Activated CD8-positive, alpha-beta T cell treated with anti-CD3 and anti-CD28 coated beads for 36 hours (primary cell): Measurements from ENCODE around the gene WDR4. TPM values are rescaled to one million over a fixed set of nuclear protein-coding genes. Genes with fewer than 3 reads are reported as not detected.

Source experiments
- ATAC-seq: fragments of 200-7000 bp; cut with Tn5 transposase; one replicate; pipeline ENCODE4 v1.10.0; 2021; ENCODE audit warnings: mild to moderate bottlenecking, moderate library complexity
- CTCF ChIA-PET: fragments of 350-600 bp; sonication (Branson Sonifier 250); formaldehyde crosslinking; loops from one replicate; lab custom pipeline; 2021; ENCODE audit warnings: antibody characterized with exemption; lab: Charles Lee
- POLR2A ChIA-PET: fragments of 350-600 bp; sonication (Branson Sonifier 250); formaldehyde crosslinking; loops from one replicate; lab custom pipeline; 2021; ENCODE audit warnings: antibody characterized with exemption; lab: Charles Lee
- DNase-seq: peaks from one replicate; pipeline ENCODE4 v3.0.0-alpha.2; 2020
- H3K27ac Mint-ChIP-seq: one replicate; pipeline ENCODE4 v1.8.0; 2021; ENCODE audit warnings: mild to moderate bottlenecking, mixed read lengths
- H3K27me3 Mint-ChIP-seq: one replicate; pipeline ENCODE4 v1.8.0; 2021; ENCODE audit warnings: mixed read lengths
- H3K36me3 Mint-ChIP-seq: one replicate; pipeline ENCODE4 v1.8.0; 2021; ENCODE audit warnings: low read depth, mixed read lengths
- H3K4me1 Mint-ChIP-seq: one replicate; pipeline ENCODE4 v1.8.0; 2021; ENCODE audit warnings: low read depth, mixed read lengths
- H3K4me3 Mint-ChIP-seq: one replicate; pipeline ENCODE4 v1.8.0; 2021; ENCODE audit warnings: mild to moderate bottlenecking, moderate library complexity, mixed read lengths
- H3K9me3 Mint-ChIP-seq: one replicate; pipeline ENCODE4 v1.8.0; 2021; ENCODE audit warnings: mixed read lengths
- intact Hi-C: fragments of 100-400 bp; cut with micrococcal nuclease; formaldehyde crosslinking; loops from one replicate; pipeline ENCODE4 v1.10.0; 2022
- total RNA-seq, 2 experiments: library from RNA; stranded (reverse); gene quantifications; one replicate each; pipeline ENCODE4 v1.2.3, GENCODE V29; 2021
- TF ChIP-seq, protein P1 (sequence below): fragments of 200-600 bp; IDR thresholded peaks from one replicate; pipeline ENCODE4 v1.8.0; 2022; ENCODE audit warnings: antibody characterized with exemption, mild to moderate bottlenecking

Gene WDR4
- total RNA-seq, 2 experiments from 2014 or later = 49.8 to 53.5 TPM

GRCh38 chr21:42836767-42837301 is 42.5 kb downstream of the WDR4 start:
- Mint-ChIP-seq H3K4me3 (no peak overlapping the region), H3K9me3 (no peaks in the 10 kb centered on the region), H3K27me3 (no peaks in the 10 kb centered on the region), H3K4me1 (peaks cover 24% of the 10 kb centered on the region), H3K36me3 (peaks cover 8% of the 10 kb centered on the region), H3K27ac (no peak overlapping the region)
- no peak for DNase-seq
- ATAC-seq = no peak
- intact Hi-C loops = no loop called here
- POLR2A ChIA-PET = interaction anchor here (0.8 kb wide), 1 partner anchor 8 kb away, joined by 3 read pairs; no protein-coding TSS in a partner anchor
- TF ChIP-seq, protein P1, sequence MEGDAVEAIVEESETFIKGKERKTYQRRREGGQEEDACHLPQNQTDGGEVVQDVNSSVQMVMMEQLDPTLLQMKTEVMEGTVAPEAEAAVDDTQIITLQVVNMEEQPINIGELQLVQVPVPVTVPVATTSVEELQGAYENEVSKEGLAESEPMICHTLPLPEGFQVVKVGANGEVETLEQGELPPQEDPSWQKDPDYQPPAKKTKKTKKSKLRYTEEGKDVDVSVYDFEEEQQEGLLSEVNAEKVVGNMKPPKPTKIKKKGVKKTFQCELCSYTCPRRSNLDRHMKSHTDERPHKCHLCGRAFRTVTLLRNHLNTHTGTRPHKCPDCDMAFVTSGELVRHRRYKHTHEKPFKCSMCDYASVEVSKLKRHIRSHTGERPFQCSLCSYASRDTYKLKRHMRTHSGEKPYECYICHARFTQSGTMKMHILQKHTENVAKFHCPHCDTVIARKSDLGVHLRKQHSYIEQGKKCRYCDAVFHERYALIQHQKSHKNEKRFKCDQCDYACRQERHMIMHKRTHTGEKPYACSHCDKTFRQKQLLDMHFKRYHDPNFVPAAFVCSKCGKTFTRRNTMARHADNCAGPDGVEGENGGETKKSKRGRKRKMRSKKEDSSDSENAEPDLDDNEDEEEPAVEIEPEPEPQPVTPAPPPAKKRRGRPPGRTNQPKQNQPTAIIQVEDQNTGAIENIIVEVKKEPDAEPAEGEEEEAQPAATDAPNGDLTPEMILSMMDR = no peak
- CTCF ChIA-PET = no interaction called here

DNA sequence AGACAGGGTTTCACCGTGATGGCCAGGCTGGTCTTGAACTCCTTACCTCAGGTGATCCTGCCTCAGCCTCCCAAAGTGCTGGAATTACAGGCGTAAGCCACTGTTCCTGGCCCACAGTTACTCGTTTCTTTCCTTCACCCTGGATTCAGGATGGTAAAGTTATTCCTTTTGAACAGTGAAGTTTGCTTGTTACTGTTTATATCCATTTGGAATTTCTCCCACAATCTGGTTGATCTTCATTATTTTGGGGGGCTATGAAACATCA is 43.0 kb downstream of the WDR4 start:
- H3K27me3 Mint-ChIP-seq = no peaks in the 10 kb centered on the region
- ATAC-seq = no peak
- POLR2A ChIA-PET = interaction anchor here (0.6 to 0.8 kb wide), 2 partner anchors 8 to 153 kb away, joined by 3 read pairs; no protein-coding TSS in a partner anchor
- TF ChIP-seq, protein P1 = no peak
- no peaks in the 10 kb centered on the region for H3K9me3 Mint-ChIP-seq
- CTCF ChIA-PET = no interaction called here
- no peak overlapping the region for H3K27ac Mint-ChIP-seq
- intact Hi-C loops = no loop called here
- peaks cover 8% of the 10 kb centered on the region for H3K36me3 Mint-ChIP-seq
- DNase-seq = no peak
- peaks cover 27% of the 10 kb centered on the region for H3K4me1 Mint-ChIP-seq
- H3K4me3 Mint-ChIP-seq = no peak overlapping the region

GRCh38 chr21:42835611-42836401 is 43.5 kb downstream of the WDR4 start:
- TF ChIP-seq, protein P1 = no peak
- ATAC-seq (no peak), DNase-seq (no peak)
- CTCF ChIA-PET = interaction anchor here (0.7 kb wide), 1 partner anchor 52 kb away, joined by 3 read pairs; no protein-coding TSS in a partner anchor
- Mint-ChIP-seq H3K27ac (no peak overlapping the region), H3K4me3 (no peak overlapping the region), H3K36me3 (peaks cover 8% of the 10 kb centered on the region), H3K9me3 (no peaks in the 10 kb centered on the region), H3K27me3 (no peaks in the 10 kb centered on the region), H3K4me1 (peaks cover 31% of the 10 kb centered on the region)
- POLR2A ChIA-PET = interaction anchor here (0.6 to 0.8 kb wide), 3 partner anchors 9 to 152 kb away, joined by 3 read pairs; no protein-coding TSS in a partner anchor
- intact Hi-C loops = no loop called here

DNA sequence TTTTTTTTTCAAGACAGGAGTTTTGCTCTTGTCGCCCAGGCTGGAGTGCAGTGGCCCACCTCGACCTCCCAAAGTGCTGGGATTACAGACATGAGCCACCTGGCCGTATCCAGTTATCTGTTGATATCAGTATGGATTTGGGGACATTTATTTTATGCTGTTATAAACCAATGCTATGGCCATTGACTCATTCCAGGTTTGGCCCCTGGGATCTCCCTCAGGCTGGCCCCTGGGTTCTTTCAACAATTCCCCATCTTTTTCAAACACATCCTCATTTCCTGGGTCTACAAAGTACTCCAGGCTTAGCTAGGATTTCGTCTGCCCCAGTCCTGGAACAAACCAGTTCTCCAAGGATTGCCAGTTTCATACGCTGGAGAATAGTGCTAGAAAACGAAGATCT is 44.1 kb downstream of the WDR4 start:
- peaks cover 34% of the 10 kb centered on the region for H3K4me1 Mint-ChIP-seq
- intact Hi-C loops = no loop called here
- no peak overlapping the region for H3K27ac Mint-ChIP-seq
- ChIA-PET POLR2A (no interaction called here), CTCF (no interaction called here)
- ATAC-seq (no peak), DNase-seq (no peak)
- H3K36me3 Mint-ChIP-seq = peaks cover 8% of the 10 kb centered on the region
- TF ChIP-seq, protein P1 = no peak
- H3K27me3 Mint-ChIP-seq = no peaks in the 10 kb centered on the region
- H3K9me3 Mint-ChIP-seq = no peaks in the 10 kb centered on the region
- no peak overlapping the region for H3K4me3 Mint-ChIP-seq

- no peak overlapping the region for H3K4me3 Mint-ChIP-seq
- peaks cover 8% of the 10 kb centered on the region for H3K36me3 Mint-ChIP-seq
- intact Hi-C loops = no loop called here
- H3K9me3 Mint-ChIP-seq = no peaks in the 10 kb centered on the region
- H3K27me3 Mint-ChIP-seq = no peaks in the 10 kb centered on the region
- ATAC-seq (no peak), DNase-seq (no peak)
- POLR2A ChIA-PET = no interaction called here
- H3K27ac Mint-ChIP-seq = no peak overlapping the region
- CTCF ChIA-PET = no interaction called here
- TF ChIP-seq, protein P1 = no peak
- peaks cover 34% of the 10 kb centered on the region for H3K4me1 Mint-ChIP-seq
These were observed 44.6 kb downstream of the WDR4 start for GRCh38 chr21:42834726-42835191.
